ENCODE results near the gene NTN1.

The NTN1 gene

GRCh38 chr17:8975091-8975725, 46.1 kb upstream of the NTN1 start (continued):
- TF ChIP-seq INSM2 (tag by site-specific recombination; IDR thresholded peaks at IDR 0.05) (no peak), ZSCAN23 (tag by site-specific recombination; IDR thresholded peaks at IDR 0.05) (no peak), PATZ1 (tag by site-specific recombination; IDR thresholded peaks at IDR 0.05) (no peak), KLF16 (tag by site-specific recombination; IDR thresholded peaks at IDR 0.05) (no peak), OSR2 (tag by site-specific recombination; IDR thresholded peaks at IDR 0.05) (no peak), OVOL3 (tag by site-specific recombination; IDR thresholded peaks at IDR 0.05) (no peak), KLF8 (tag by site-specific recombination; IDR thresholded peaks at IDR 0.05) (no peak), ZNF184 (tag by site-specific recombination; IDR thresholded peaks at IDR 0.05) (no peak), ZNF768 (tag by site-specific recombination; IDR thresholded peaks at IDR 0.05) (no peak), ZBTB17 (tag by site-specific recombination; IDR thresholded peaks at IDR 0.05) (no peak), SALL2 (tag by site-specific recombination; IDR thresholded peaks at IDR 0.05; ENCODE audit: borderline replicate concordance) (no peak), ZFHX2 (tag by site-specific recombination; conservative IDR thresholded peaks at IDR 0.05) (no peak), ZNF670 (tag by site-specific recombination; IDR thresholded peaks at IDR 0.05; ENCODE audit: low read depth) (no peak), ZNF10 (tag by site-specific recombination; IDR thresholded peaks at IDR 0.05) (no peak), ZEB2 (tag by site-specific recombination; IDR thresholded peaks at IDR 0.05) (no peak), ZFP3 (tag by site-specific recombination; IDR thresholded peaks at IDR 0.05; ENCODE audit: low read depth) (no peak), ZNF518A (tag by site-specific recombination; conservative IDR thresholded peaks at IDR 0.05; ENCODE audit: low read depth) (peak; percentile 91), SP3 (tag by site-specific recombination; IDR thresholded peaks at IDR 0.05) (peak; percentile 31; the same call in 1 of the 2 replicates), TRIM28 (IDR thresholded peaks at IDR 0.05; ENCODE audit: borderline replicate concordance, low read length) (no peak), ZNF341 (tag by site-specific recombination; IDR thresholded peaks at IDR 0.05; ENCODE audit: low read depth) (no peak), ZNF37A (tag by site-specific recombination; IDR thresholded peaks at IDR 0.05) (no peak), KLF9 (tag by site-specific recombination; IDR thresholded peaks at IDR 0.05; ENCODE audit: low read depth) (no peak), ZNF112 (tag by site-specific recombination; IDR thresholded peaks at IDR 0.05) (no peak), ZNF830 (tag by site-specific recombination; IDR thresholded peaks at IDR 0.05; ENCODE audit: low read depth) (no peak), ZNF449 (tag by site-specific recombination; IDR thresholded peaks at IDR 0.05) (no peak), ZNF501 (tag by site-specific recombination; IDR thresholded peaks at IDR 0.05) (no peak), ZNF837 (tag by site-specific recombination; IDR thresholded peaks at IDR 0.05) (no peak), ZNF121 (tag by site-specific recombination; IDR thresholded peaks at IDR 0.05) (no peak)
- TF ChIP-seq, protein P1, sequence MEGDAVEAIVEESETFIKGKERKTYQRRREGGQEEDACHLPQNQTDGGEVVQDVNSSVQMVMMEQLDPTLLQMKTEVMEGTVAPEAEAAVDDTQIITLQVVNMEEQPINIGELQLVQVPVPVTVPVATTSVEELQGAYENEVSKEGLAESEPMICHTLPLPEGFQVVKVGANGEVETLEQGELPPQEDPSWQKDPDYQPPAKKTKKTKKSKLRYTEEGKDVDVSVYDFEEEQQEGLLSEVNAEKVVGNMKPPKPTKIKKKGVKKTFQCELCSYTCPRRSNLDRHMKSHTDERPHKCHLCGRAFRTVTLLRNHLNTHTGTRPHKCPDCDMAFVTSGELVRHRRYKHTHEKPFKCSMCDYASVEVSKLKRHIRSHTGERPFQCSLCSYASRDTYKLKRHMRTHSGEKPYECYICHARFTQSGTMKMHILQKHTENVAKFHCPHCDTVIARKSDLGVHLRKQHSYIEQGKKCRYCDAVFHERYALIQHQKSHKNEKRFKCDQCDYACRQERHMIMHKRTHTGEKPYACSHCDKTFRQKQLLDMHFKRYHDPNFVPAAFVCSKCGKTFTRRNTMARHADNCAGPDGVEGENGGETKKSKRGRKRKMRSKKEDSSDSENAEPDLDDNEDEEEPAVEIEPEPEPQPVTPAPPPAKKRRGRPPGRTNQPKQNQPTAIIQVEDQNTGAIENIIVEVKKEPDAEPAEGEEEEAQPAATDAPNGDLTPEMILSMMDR (tag by site-specific recombination; IDR thresholded peaks at IDR 0.05) = no peak

Data from HEK293 (cell line).